Measurements from ENCODE around the gene CELSR2. TPM values are rescaled to one million over a fixed set of nuclear protein-coding genes. Genes with fewer than 3 reads are reported as not detected.
A peak's percentile ranks its signal among the peaks of the same experiment; 100 is the strongest.

Gene CELSR2
- total and polyA plus RNA-seq, 2 of the 8 experiments (the other 6 are each of a cell fraction or from before 2014, with no cell fraction given), result 12.0 to 27.7 TPM

DNA sequence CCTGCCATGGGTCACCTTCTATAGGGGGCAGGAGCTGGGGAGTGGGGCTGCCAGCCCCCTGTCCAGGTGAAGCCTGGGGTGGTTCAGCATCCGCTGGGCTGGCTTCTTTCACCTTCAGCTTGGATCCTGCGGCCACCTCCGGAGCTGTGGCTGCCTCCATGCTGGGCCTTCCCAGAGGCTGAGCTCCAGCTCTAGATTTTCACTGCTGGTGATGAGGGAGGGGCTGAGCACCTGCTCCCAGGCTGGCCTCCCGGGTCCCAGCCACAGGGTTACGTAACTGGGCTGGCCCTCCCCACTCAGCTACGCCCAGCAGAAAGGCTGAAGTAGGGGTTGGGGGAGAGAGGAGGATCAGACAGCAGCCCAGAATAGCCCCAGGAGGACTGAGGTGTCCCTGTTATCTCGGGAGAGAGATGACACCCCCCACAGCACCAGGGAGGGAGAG, 57.5 kb downstream of the CELSR2 start, which contains the start of gene MYBPHL:
Gene MYBPHL, minus strand, starts transcription at position 180 of the 442 bp plus-strand sequence. Its CDS starts 20 bp downstream, at position 160.
- 0 out of 2 replicates have a peak, but pooled peaks have one; percentile 5 for TF ChIP-seq CEBPB (IDR thresholded peaks at IDR 0.05; ENCODE audit: low read depth, low read length)
- TF ChIP-seq POU5F1 (IDR thresholded peaks at IDR 0.05; ENCODE audit: low read depth, low read length), result no peak
- no peak for TF ChIP-seq CTBP2 (IDR thresholded peaks at IDR 0.05; ENCODE audit: borderline replicate concordance, insufficient read depth, insufficient read length, low read length)
- TF ChIP-seq ZNF274 (IDR thresholded peaks at IDR 0.05; ENCODE audit: borderline replicate concordance, extremely low read depth, low read length), result no peak
- no peak for TF ChIP-seq POLR2A (IDR thresholded peaks at IDR 0.05; ENCODE audit: control extremely low read depth in 1 of 2, low read depth in 2 of 2, low read length in 2 of 2)
- no peaks in the 10 kb centered on the region for H3K9me3 ChIP-seq (ENCODE audit: insufficient read depth in 2 of 2, low read depth in 1 of 2, low read length in 1 of 2)
- no peaks in the 10 kb centered on the region; a peak in 1 of 7 replicates for H3K27me3 ChIP-seq (replicated peaks in 1 of 4; ENCODE audit: control insufficient read depth in 3 of 4, extremely low read depth in 1 of 4, insufficient read depth in 3 of 4, low read length in 3 of 4)
- H3K79me2 ChIP-seq (ENCODE audit: control insufficient read depth in 1 of 2, insufficient read depth in 2 of 2, low read length in 2 of 2), result no peaks in the 10 kb centered on the region
- H3K27ac ChIP-seq (ENCODE audit: low read depth, low read length), result no peak within 1 kb of the TSS
- no peak within 1 kb of the TSS for H2BK120ac ChIP-seq (replicated peaks; ENCODE audit: low read depth, low read length)
- H4K20me1 ChIP-seq (replicated peaks in 1 of 2; ENCODE audit: control insufficient read depth in 1 of 2, insufficient read depth in 2 of 2, low read length in 2 of 2), result peaks cover 0 to 2% of the 10 kb centered on the region in 2 experiments
- H3K14ac ChIP-seq (ENCODE audit: insufficient read length), result no peak within 1 kb of the TSS
- H2AFZ ChIP-seq (ENCODE audit: low read length), result no peak within 1 kb of the TSS
- peak within 1 kb of the TSS; percentile 14; the same call in 1 of the 2 replicates for H2BK12ac ChIP-seq (ENCODE audit: low read depth, low read length)
- no peak within 1 kb of the TSS for H3K4ac ChIP-seq (replicated peaks; ENCODE audit: insufficient read length, low read depth, low read length)
- no peak within 1 kb of the TSS for H3K4me3 ChIP-seq (ENCODE audit: extremely low read depth in 1 of 4, insufficient read depth in 2 of 4, low read depth in 3 of 4, low read length in 4 of 4)
- peaks cover 0 to 2% (median 0%) of the 10 kb centered on the region in 4 experiments; a peak in 2 of 8 replicates for H3K36me3 ChIP-seq (ENCODE audit: control insufficient read depth in 2 of 4, insufficient read depth in 4 of 4, low read length in 3 of 4)
- H2AK5ac ChIP-seq (ENCODE audit: low read depth, low read length), result no peak within 1 kb of the TSS
- WGBS, 2 experiments (ENCODE audit: extremely low coverage in 1 of 2, insufficient coverage in 1 of 2, insufficient read length in 1 of 2, insufficient replicate concordance in 2 of 2, low coverage in 1 of 2, low lambda C conversion rate in 2 of 2, missing lambda C conversion rate in 1 of 2), result 87% methylated on average over 7 of the region's 7 CpGs; no CpG with 5 or more reads in 1 of the 2 experiments
- no peak within 1 kb of the TSS for H4K5ac ChIP-seq (ENCODE audit: insufficient read length, low read depth, low read length)
- peaks cover 0 to 9% (median 3%) of the 10 kb centered on the region in 4 experiments; a peak in 2 of 7 replicates for H3K4me1 ChIP-seq (replicated peaks in 1 of 4; ENCODE audit: control insufficient read depth in 3 of 4, insufficient read depth in 4 of 4, low read length in 3 of 4)
- ChIA-PET POLR2A (ENCODE audit: partially characterized antibody) (interaction anchor here (0.6 to 3.6 kb wide), 8 partner anchors 10 to 111 kb away, joined by 3 to 13 read pairs (median 3); partner anchors contain the start of genes PSRC1 and SORT1), CTCF (ENCODE audit: partially characterized antibody) (interaction anchor here (0.9 to 5.6 kb wide), 8 partner anchors 10 to 329 kb away, joined by 3 to 45 read pairs (median 15); partner anchors contain the start of genes PSRC1 and SORT1)
- H3K23ac ChIP-seq (ENCODE audit: insufficient read length), result no peak within 1 kb of the TSS
- H2BK15ac ChIP-seq (ENCODE audit: low read length), result no peak within 1 kb of the TSS; the same call in 1 of the 2 replicates
- H2BK20ac ChIP-seq (ENCODE audit: low read length), result no peak within 1 kb of the TSS
- no peak within 1 kb of the TSS for H3K4me2 ChIP-seq (ENCODE audit: insufficient read depth in 1 of 2, low read depth in 2 of 2, low read length in 2 of 2)
- H3K79me1 ChIP-seq (ENCODE audit: low read depth, low read length), result no peaks in the 10 kb centered on the region
- H3K18ac ChIP-seq (ENCODE audit: extremely low read depth, low read length), result no peak within 1 kb of the TSS
- H3K9ac ChIP-seq (replicated peaks in 1 of 4; ENCODE audit: extremely low read depth in 1 of 4, low read depth in 3 of 4, low read length in 3 of 4), result no peak within 1 kb of the TSS
- H3K23me2 ChIP-seq (ENCODE audit: low read depth, low read length), result peaks cover 1% of the 10 kb centered on the region; the same call in 1 of the 2 replicates
- H4K8ac ChIP-seq (ENCODE audit: extremely low read depth, insufficient read depth, low read length), result no peak within 1 kb of the TSS
- FAIRE-seq, result no peak
- DNase-seq (ENCODE audit: low read depth in 1 of 2, low spot score in 2 of 2), result no peak
- H4K91ac ChIP-seq (replicated peaks; ENCODE audit: insufficient read length, low read length), result no peak within 1 kb of the TSS
- H3K56ac ChIP-seq (replicated peaks; ENCODE audit: insufficient read length, low read depth, low read length), result no peak within 1 kb of the TSS
- H2BK5ac ChIP-seq (ENCODE audit: low read depth, low read length), result no peak within 1 kb of the TSS

All from H1 (cell line).